ENCODE measurements around the gene ZCWPW1.
A peak's percentile ranks its signal among the peaks of the same experiment; 100 is the strongest.

Gene ZCWPW1, protein sequence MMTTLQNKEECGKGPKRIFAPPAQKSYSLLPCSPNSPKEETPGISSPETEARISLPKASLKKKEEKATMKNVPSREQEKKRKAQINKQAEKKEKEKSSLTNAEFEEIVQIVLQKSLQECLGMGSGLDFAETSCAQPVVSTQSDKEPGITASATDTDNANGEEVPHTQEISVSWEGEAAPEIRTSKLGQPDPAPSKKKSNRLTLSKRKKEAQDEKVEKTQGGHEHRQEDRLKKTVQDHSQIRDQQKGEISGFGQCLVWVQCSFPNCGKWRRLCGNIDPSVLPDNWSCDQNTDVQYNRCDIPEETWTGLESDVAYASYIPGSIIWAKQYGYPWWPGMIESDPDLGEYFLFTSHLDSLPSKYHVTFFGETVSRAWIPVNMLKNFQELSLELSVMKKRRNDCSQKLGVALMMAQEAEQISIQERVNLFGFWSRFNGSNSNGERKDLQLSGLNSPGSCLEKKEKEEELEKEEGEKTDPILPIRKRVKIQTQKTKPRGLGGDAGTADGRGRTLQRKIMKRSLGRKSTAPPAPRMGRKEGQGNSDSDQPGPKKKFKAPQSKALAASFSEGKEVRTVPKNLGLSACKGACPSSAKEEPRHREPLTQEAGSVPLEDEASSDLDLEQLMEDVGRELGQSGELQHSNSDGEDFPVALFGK

DNA sequence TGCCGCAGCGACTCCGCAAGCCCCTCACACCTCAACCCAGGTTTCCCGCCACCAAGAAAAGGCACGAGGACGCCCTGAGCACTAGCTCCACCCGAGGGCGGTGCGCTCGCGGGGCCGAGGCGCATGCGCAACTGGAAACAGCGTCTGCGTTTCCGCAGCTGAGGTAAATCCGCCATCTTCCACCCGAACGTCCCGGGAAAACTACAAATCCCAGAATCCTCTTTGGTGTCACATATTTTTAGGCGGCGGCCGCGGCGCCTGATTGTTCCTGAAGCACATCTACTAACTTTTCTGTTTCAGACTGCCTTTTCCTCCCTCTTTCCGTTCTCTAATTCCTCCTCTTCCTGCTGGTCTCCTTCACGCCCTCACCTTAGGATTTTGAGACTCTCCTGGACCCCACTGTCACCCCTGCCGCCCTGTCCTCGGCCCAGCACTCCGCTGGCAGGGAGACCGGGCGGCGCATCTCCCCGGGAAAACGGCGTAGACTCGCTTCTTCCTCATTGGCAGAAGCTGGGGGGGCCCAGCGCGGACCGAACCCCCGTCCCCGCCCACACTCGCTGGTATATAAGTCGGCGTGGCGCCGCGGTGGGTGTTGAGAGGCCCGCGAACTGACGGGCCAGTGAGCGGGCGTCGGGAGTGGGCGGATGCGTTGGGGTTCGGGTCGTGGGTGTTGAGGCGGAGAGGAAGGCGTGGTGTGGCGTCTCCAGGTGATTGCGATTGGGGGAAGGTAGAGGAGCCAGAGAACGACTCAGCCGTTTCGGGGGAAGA is at the start of gene ZCWPW1:
ZCWPW1 (minus strand) TSS at position 505 of the 768 bp plus-strand sequence. CDS start 8,054 bp downstream, outside the sequence.
- peak; percentile 97 for DNase-seq (ENCODE audit: low read depth)

DNA sequence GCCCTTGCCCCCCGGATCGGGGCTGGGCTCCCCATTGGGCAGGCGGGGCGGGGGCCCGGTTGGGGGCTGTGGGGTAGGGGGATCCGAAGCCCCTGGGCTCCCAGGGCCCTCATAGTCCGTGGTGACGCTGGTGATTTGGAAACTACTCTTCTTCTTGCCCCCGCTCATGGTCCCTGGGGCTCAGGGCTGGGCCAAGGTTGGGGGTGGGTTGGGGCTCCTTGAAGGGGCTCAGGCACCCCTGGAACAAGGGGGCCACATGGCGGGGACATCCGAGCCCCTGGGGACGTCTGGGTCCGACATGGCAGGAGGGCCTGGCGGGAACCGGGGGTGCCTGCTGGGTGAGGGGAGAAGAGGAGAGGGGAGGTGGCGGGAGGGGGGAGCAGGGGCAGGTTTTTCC is 49.4 kb upstream of the ZCWPW1 start:
- DNase-seq (ENCODE audit: low read depth): no peak

DNA sequence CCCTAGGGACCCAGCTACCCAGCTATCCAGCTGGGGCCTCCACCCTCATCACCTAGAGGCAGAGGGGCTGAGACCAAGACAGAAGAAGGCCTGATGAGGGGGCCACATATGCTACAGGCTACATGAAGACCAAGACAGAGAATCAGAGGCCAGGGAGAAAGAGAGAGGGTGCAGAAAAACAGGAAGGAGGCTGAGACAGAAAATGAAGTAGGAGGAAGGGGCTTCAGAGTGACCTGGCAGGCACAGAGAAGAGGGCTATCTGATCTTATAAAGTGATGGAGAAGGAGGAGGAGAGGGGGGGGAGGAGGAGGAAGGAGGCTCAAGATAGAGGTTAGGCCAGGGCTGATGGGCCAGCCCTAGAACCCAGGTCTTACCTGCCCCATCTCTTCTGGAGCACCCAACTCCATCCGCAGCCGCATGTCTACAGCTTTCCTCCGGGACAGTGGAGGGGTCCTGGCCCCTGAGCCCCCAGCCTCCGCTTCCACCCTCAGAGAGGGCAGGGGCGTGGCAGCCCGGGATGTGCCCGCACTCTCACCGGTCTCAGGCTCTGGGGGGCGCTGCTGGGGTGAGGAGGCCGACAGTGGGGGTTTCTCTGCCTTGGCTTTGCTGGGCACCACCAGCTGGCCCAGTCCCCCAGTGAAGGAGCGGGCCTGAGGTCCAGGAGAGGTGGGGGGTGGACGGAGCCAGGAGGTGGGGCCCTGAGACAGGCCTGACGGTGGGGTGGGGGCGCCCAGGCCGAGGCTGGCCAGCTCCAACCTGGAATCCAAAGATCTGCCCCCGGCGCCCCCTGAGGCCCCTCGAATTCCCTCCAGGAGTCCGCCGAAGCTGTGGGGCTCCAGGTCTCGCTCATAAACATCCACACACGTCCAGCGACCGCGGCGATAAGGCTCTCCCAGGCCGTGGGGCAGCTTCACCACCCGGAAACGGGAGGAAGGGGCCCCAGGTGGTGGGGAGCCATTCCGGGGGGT is 48.7 kb upstream of the ZCWPW1 start:
- DNase-seq (ENCODE audit: low read depth): peak; percentile 20

DNA sequence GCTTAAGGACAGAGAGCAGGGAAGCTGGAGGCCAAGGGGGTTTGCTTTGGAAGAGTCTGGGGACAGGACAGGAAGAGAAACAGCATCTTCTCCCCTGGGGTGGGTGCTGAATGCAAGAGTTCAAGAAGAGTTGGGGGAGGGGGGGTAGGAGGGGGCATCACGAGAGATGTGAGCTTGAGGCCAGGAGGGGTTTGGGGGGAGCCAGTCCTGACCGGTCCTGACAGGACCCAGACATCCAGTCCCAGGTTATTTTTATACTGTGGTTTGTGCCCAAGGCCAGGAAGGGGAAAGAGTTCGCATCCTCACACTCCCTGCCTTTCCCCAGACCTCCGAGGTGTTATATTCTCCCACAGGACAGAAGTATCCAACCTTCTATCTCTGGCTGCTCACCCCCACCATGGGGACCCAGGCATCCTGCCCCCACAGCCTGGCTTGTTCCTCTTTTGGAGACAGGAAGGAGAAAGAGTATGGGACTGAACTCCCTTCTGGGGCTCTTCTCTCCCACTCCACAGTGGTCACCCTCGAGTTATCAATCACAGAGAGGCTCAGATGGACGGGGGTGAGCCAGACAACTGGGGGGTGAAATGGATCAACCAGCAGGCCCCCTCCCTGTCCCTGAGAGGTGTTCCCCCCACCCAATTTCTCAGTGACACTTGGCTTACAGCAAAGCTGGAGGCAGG is 47.7 kb upstream of the ZCWPW1 start:
- no peak for DNase-seq (ENCODE audit: low read depth)

DNA sequence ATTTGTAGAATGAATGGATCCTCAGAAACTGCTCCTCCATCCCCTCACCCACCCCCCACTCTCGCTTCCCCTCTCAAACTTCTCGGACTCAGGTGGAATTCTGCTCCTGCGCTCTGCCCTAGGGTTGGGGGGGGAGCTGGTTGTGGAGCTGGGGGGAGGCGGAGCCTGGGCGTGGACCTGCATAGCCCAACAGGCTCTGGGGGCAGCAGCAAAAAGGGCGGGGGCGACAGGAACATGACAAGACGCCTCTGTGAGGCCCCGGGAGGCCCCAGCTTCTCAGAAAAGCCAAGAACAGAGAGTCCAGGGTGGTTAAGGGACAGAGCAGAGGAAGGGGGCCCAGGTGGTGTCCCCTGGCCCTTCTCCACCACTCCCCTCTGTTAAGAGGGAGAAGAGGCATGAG is 47.0 kb upstream of the ZCWPW1 start:
- DNase-seq (ENCODE audit: low read depth): no peak

DNA sequence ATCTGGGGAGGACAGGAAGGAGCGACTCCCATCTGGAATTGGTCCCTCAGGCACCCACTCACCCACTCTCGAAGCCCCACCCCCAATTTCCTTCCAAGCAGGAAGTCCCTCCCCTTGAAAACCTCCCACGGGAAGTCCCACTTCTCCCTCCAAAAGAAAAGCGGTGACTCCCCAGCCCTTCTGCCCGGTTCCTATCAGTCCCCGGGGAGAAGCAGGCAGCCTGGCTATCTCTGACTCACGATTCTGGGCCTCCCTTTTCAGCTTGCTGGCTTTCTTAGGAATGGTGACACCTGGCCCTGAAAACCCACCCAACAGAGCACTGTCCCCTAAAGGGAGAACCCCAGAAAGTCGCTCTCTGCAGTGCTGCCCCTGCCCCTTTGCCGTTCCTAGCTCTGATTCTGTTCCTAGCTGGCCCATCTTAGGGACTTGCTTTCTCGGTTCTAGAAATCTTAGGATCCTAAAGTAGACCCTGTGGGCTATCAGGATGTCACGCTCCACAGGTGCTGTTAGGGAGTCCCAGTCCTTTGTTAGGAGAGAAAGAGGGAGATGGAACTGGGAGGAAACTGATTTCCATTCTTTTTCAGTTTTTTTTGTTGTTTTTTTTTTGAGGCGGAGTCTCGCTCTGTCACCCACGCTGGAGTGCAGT is 44.5 kb upstream of the ZCWPW1 start:
- peak; percentile 48 for DNase-seq (ENCODE audit: low read depth)

DNA sequence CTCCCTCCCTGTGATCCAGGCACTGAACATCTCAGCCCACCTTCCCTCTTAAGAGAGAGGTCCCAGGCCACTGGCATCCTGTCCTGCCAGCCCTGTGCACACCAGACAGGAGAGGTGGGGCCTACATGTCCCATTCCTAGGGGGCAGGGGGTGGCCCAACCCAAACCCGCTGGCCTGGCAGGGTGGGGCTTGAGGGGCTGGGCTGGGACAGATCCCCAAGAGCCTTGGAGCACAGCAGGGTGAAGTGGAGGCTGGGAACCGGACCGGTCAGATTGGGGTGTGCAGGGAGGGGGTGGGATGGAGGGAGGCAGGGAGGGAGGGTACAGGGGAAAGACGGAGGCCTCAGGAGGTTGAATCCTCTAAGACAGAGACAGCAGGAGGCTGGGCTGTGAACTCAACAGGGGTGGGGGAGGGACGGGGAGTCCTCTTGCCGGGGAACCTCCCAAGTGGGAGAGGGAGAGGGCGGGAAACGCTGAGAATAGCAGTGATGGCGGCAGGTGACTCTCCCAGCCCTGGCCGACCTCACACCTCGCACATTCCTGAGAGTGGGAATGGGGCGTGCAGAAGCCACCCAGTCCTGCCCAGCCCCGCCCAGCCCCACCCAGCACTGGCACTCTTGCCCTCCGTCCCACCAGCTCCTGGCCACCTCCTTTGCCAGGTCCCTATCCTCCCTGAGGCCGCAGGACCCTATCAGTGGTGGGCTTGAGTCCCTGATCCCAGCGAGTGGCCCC is 43.8 kb upstream of the ZCWPW1 start:
- DNase-seq (ENCODE audit: low read depth): no peak

DNA sequence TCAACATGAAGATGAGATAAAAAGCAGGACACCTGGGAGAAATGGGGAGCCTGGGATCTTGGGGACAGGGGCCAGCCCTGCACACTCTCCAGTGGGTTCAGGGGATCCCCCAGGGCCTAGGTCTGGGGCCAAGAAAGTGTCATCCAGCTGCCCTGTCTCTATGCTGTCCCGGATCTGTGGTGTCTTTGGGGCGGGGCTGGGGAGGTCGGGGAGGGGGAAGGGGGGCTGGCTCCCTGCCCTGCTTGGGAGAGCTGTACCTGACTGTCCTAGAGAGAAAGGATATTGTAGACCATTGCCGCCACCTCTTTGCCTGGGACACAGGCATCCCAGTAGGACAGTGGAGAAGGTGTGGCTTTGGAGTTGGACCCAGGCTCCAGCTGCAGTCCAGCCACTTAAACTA is 42.5 kb upstream of the ZCWPW1 start:
- no peak for DNase-seq (ENCODE audit: low read depth)

DNA sequence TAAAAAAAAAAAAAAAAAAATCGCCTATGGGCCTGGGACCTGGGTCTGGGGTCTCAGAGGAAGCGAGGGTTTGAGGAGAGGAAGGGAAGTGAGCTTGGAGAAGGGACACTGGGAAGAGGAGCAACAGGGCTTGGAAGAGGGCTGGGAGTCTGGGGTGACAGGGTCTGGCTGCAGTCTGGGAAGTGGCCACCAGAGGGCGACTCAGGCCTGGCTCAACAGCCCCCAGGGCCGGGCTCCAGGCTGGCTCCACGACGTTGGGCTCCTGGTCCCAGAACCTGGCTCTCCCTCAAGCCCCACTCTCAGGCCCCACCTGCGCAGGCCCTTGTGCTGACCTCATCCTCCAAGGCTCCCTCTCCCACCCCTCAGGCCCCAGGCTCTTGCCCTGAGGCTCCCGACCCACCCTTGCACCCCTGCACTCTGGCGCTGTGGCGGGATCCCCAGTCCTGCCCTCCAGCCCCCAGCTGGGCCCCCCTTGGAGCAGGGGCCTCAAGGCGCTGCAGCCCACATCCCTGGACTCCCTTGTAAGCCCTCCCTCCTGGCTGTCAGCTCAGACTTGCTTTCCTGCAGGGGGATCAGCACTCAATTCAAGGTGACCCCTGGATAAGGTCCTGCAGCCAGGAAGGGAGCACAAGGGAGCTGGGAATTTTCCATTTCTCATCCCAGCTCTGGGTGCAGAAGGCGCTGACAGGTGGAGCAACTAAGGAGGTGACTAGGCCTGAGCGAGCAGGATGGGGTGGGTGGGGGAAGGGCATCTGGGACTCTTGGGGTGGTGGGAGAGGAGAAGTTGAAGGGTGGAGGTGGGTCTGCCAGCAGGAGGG is 40.9 kb upstream of the ZCWPW1 start:
- DNase-seq (ENCODE audit: low read depth): peak; percentile 74

DNA sequence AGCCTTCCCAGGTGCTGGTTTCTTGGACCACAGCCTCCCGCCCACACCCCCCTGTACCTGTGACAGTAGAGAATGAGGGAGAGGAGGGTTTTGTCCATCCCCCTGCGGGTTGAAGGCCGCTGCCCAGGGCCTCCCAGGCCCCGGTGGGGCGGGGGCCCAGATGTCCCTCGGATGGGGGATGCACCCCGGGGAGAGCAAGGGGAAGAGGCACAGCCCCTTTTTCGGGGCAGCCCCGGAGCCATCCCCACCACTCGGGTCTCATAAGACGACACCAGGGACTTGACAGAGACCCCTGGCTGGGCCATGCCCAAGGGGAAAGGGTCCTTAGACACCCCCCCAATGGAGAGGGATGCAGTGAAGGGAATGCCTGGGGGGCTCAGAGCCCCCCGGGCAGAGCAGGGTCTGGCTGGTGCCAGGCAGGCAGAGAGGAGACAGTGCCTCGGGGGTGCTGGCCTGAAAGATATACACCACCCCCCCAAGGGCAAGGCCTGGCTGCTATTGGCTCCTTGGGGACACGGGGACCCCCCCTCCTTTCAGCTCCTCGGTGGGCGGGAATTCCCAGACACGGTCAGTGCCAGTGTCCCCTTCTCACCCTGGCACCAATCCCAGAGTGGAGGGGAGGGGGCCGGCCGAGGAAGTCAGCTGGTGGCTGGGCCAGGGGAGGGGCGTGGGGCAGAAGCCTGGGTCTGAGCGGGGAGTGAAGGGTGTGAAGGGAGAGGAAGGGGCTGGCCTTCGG is 39.3 kb upstream of the ZCWPW1 start:
- no peak for DNase-seq (ENCODE audit: low read depth)

DNA sequence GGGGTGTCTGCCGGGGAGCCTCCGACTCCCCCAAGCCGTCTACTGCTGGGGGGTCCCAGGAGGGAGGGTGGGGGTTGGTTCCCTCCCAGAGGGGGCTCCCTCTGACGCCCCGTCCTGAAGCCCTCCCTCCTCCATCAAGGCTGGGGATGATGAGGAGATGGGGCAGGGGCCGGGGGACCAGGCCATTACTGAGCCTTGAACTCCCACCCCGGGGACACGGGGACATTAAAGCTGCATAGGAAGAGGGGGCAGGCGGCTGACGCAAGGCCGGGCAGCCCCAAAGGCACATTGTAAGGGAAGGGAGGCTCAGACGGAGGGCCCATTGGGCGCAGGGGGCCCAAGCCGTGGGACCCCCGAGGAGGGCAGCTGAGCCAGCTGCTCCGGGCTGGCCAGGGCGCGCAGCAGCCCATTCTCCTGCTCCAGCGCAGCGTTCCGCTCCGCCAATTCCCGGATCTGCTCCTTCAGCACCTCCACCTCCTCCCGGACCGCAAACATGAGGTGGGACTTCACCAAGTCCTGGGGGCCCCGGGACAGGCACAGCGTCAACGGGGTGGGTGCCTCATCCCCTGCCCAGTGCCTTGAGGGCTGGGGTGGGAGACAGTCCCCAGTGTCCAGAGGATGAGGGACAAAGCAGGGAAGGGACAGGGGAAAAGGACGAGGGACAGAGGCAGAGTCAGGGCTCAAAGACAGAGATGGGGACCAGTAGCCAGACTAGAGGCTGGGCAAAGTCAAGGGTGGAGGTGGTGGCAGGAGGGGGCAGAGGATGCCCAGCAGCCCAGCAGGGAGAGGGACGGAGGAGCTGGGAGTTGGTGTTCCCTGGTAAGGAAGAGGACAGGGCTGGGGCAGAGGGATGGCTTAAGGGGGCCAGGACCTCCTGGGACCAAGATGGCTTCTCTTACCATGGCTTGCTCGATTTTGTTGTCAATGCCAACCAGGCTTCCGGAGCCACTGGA is 38.4 kb upstream of the ZCWPW1 start:
- no peak for DNase-seq (ENCODE audit: low read depth)

DNA sequence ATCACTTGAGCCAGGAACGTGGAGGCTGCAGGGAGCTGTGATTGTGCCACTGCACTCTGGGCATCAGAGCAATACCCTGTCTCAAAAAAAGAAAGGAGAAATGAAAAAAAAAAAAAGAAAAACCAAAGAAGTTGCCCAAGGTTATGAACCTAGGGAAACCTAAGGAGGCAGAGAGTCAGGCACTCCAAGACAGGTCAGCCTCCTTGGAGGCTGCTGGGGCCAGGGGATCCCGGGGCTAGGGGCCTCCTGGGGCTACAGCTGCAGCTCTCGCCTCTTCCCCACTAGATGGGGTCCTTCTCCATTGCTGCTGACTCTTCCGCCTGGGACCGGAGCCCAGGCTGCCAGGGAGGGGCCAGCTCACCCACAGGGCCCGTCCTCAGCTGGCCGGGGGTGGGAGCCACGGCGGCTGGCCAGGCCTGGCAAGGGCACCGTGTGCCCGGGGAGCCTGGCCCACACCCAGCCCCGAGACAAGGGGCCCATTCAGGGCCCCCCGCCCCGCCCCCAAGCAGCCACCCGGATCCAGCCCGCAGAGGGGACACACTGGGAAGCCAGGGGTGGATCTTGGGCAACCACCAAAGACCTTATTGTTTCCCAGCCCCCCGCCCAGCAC is 37.3 kb upstream of the ZCWPW1 start:
- peak; percentile 81 for DNase-seq (ENCODE audit: low read depth)

DNA sequence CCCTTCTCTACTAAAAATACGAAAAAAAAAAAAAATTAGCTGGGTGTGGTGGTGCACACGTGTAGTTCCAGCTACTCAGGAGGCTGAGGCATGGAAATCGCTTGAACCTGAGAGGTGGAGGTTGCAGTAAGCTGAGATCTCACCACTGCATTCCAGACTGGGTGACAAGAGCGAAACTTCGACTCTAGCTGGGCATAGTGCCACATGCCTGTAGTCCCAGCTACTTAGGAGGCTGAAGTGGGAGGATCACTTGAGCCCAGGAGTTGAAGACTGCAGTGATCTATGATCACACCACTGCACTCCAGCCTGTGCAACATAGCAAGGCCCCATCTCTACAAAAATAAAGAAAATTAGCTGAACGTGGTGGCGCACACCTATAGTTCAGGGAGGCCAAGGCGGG is 36.8 kb upstream of the ZCWPW1 start:
- DNase-seq (ENCODE audit: low read depth): peak; percentile 53

DNA sequence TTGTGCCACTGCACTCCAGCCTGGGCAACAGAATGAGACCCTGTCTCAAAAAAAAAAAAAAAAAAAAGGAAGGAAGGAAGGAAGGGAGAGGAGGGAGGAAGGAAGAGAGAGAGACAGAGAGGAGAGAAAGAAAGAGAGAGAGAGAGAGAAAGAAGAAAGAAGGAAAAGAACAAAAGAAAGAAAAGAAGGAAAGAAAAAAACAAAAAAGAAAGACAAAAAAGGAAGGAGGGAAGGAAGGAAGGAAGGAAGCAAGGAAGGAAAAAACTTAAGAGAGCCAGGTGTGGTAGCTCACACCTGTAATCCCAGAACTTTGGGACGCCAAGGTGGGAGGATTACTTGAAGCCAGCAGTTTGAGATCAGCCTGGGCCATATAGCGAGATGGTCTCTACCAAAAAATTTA is 36.3 kb upstream of the ZCWPW1 start:
- no peak for DNase-seq (ENCODE audit: low read depth)

DNA sequence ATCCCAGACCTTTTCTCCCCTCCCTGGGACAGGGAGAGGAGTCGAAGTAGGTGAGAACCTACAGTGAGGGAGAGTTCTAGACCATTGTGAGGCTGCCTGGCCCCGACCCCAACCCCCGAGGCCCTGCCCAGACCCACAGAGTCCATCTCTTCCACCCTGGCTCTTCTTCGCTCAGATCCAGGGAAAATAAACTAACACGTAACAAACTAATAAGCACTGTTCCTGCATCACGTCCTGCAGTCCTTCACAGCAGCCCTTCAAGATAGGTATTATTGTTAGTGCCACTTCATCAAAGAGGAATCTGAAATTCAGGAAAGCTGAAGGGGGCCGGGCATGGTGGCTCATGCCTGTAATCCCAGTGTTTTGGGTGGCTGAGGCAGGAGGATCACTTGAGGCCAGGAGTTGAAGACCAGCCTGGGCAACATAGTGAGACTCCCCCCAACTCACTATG is 35.7 kb upstream of the ZCWPW1 start, which contains the start of gene SPACDR:
SPACDR (minus strand) TSS at position 51 of the 451 bp plus-strand sequence. CDS start 235 bp downstream, outside the sequence.
- DNase-seq (ENCODE audit: low read depth): peak; percentile 67

DNA sequence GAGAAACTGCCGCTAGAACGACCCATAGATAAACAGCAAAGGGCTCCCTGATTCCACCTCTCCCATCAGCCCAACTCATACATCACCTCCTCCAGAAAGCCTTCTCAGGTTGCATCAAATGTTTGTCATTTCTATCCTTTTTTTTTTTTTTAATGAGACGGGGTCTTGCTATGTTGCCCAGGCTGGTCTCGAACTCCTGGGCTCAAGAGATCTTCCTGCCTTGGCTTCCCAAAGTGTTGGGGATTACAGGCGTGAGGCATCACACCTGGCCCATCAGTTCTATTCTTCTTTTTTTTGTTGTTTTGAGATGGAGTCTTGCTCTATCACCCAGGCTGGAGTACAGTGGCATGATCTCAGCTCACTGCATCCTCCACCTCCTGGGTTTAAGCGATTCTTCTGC is 28.5 kb upstream of the ZCWPW1 start:
- no peak for DNase-seq (ENCODE audit: low read depth)
